Muscle of leg (tissue), 16 donors: ENCODE measurements around the gene HES4. TPM values are rescaled to one million over a fixed set of nuclear protein-coding genes. Genes with fewer than 3 reads are reported as not detected.
A peak's percentile ranks its signal among the peaks of the same experiment; 100 is the strongest.

Experiments used
- DNase-seq: peaks from one replicate; pipeline ENCODE4 v3.0.0; 2013
- H3K27ac ChIP-seq: one replicate; pipeline ENCODE4 v1.5.1; 2013; ENCODE audit warnings: mild to moderate bottlenecking, low read length, control low read depth
- H3K27me3 ChIP-seq: one replicate; pipeline ENCODE4 v1.6.1; 2013; ENCODE audit warnings: low read length; ENCODE audit not compliant: control insufficient read depth, insufficient read depth
- H3K36me3 ChIP-seq: one replicate; pipeline ENCODE4 v1.6.1; 2013; ENCODE audit warnings: low read length; ENCODE audit not compliant: control insufficient read depth, insufficient read depth
- H3K4me1 ChIP-seq: one replicate; pipeline ENCODE4 v1.6.1; 2013; ENCODE audit warnings: low read length; ENCODE audit not compliant: control insufficient read depth, insufficient read depth
- H3K4me3 ChIP-seq: one replicate; pipeline ENCODE4 v1.5.1; 2013; ENCODE audit warnings: low read length, control low read depth
- H3K9me3 ChIP-seq: replicated peaks from 2 replicates; pipeline ENCODE4 v1.6.1; 2013; ENCODE audit warnings: low read depth, low read length; ENCODE audit not compliant: control insufficient read depth
- WGBS: methylation state at CpG from one replicate; pipeline ENCODE4 v1.1.5; 2013; ENCODE audit warnings: missing lambda C conversion rate; ENCODE audit not compliant: insufficient coverage; 5-methylcytosine and 5-hydroxymethylcytosine counted together
- long read RNA-seq, 11 donors: transcript quantifications; one replicate each; lab custom pipeline, GENCODE V29; 2026
- polyA plus RNA-seq, 8 donors: library from polyadenylated mRNA; unstranded; fragments of 120-200 nt; gene quantifications; one replicate each; pipeline versions ENCODE4 v1.2.1 to v1.2.3, GENCODE V29; 2013; ENCODE audit warnings: inconsistent platforms in 1 of 8, low replicate concordance in 1 of 8; ENCODE audit not compliant: insufficient read length in 8 of 8, insufficient read depth in 1 of 8
- total RNA-seq: library from RNA; stranded (reverse); fragments of 120-200 nt; gene quantifications from one replicate; pipeline ENCODE4 v1.2.4, GENCODE V29; 2013

The HES4 gene
- total RNA-seq: 39.4 TPM
- polyA plus RNA-seq: 10 to 100 TPM; 14.4 to 31.3 (median 19.4) TPM
- long read RNA-seq, donor 1, transcript HES4-203 (2 exons, 1,038 nt): major isoform, 7 of 16 reads
- long read RNA-seq, donor 1, partial matches to known transcripts: 0 of 16 reads
- long read RNA-seq, donor 1, other reads (novel, unspliced or antisense): 0 of 16 reads
- long read RNA-seq, donor 2, partial matches to known transcripts: 0 of 1 reads
- long read RNA-seq, donor 2, other reads (novel, unspliced or antisense): 0 of 1 reads
- long read RNA-seq, donor 3, transcript HES4-202 (3 exons, 1,040 nt): minor isoform, 7 of 30 reads
- long read RNA-seq, donor 3, transcript HES4-201 (4 exons, 899 nt): major isoform, 11 of 30 reads
- long read RNA-seq, donor 3, transcript HES4-203 (2 exons, 1,038 nt): minor isoform, 10 of 30 reads
- long read RNA-seq, donor 3, partial matches to known transcripts: 0 of 30 reads
- long read RNA-seq, donor 3, other reads (novel, unspliced or antisense): 0 of 30 reads
- long read RNA-seq, donor 4, transcript HES4-201 (4 exons, 899 nt): major isoform, 11 of 25 reads
- long read RNA-seq, donor 4, transcript HES4-203 (2 exons, 1,038 nt): minor isoform, 9 of 25 reads
- long read RNA-seq, donor 4, partial matches to known transcripts: 0 of 25 reads
- long read RNA-seq, donor 4, other reads (novel, unspliced or antisense): 0 of 25 reads
- long read RNA-seq, donor 5, transcript HES4-202 (3 exons, 1,040 nt): minor isoform, 14 of 62 reads
- long read RNA-seq, donor 5, transcript HES4-201 (4 exons, 899 nt): major isoform, 27 of 62 reads
- long read RNA-seq, donor 5, transcript HES4-203 (2 exons, 1,038 nt): minor isoform, 20 of 62 reads
- long read RNA-seq, donor 5, partial matches to known transcripts: 0 of 62 reads
- long read RNA-seq, donor 5, other reads (novel, unspliced or antisense): 0 of 62 reads
- long read RNA-seq, donor 6, transcript HES4-203 (2 exons, 1,038 nt): major isoform, 22 of 41 reads
- long read RNA-seq, donor 6, transcript HES4-202 (3 exons, 1,040 nt): minor isoform, 6 of 41 reads
- long read RNA-seq, donor 6, transcript HES4-201 (4 exons, 899 nt): minor isoform, 9 of 41 reads
- long read RNA-seq, donor 6, partial matches to known transcripts: 0 of 41 reads
- long read RNA-seq, donor 6, other reads (novel, unspliced or antisense): 0 of 41 reads
- long read RNA-seq, donor 7, transcript HES4-201 (4 exons, 899 nt): minor isoform, 7 of 28 reads
- long read RNA-seq, donor 7, transcript HES4-202 (3 exons, 1,040 nt): major isoform, 11 of 28 reads
- long read RNA-seq, donor 7, transcript HES4-203 (2 exons, 1,038 nt): minor isoform, 8 of 28 reads
- long read RNA-seq, donor 7, partial matches to known transcripts: 0 of 28 reads
- long read RNA-seq, donor 7, other reads (novel, unspliced or antisense): 0 of 28 reads
- long read RNA-seq, donor 8, transcript HES4-203 (2 exons, 1,038 nt): minor isoform, 5 of 13 reads
- long read RNA-seq, donor 8, transcript HES4-202 (3 exons, 1,040 nt): major isoform, 6 of 13 reads
- long read RNA-seq, donor 8, partial matches to known transcripts: 0 of 13 reads
- long read RNA-seq, donor 8, other reads (novel, unspliced or antisense): 0 of 13 reads
- long read RNA-seq, donor 9, transcript HES4-201 (4 exons, 899 nt): major isoform, 5 of 12 reads
- long read RNA-seq, donor 9, partial matches to known transcripts: 0 of 12 reads
- long read RNA-seq, donor 9, other reads (novel, unspliced or antisense): 0 of 12 reads
- long read RNA-seq, donor 10, transcript HES4-204 (3 exons, 667 nt): minor isoform, 8 of 53 reads
- long read RNA-seq, donor 10, transcript HES4-203 (2 exons, 1,038 nt): major isoform, 21 of 53 reads
- long read RNA-seq, donor 10, transcript HES4-201 (4 exons, 899 nt): minor isoform, 14 of 53 reads
- long read RNA-seq, donor 10, transcript HES4-202 (3 exons, 1,040 nt): minor isoform, 10 of 53 reads
- long read RNA-seq, donor 10, partial matches to known transcripts: 0 of 53 reads
- long read RNA-seq, donor 10, other reads (novel, unspliced or antisense): 0 of 53 reads
- long read RNA-seq, donor 11, transcript HES4-202 (3 exons, 1,040 nt): minor isoform, 5 of 34 reads
- long read RNA-seq, donor 11, transcript HES4-203 (2 exons, 1,038 nt): major isoform, 12 of 34 reads
- long read RNA-seq, donor 11, transcript HES4-204 (3 exons, 667 nt): minor isoform, 6 of 34 reads
- long read RNA-seq, donor 11, transcript HES4-201 (4 exons, 899 nt): minor isoform, 11 of 34 reads
- long read RNA-seq, donor 11, partial matches to known transcripts: 0 of 34 reads
- long read RNA-seq, donor 11, other reads (novel, unspliced or antisense): 0 of 34 reads

- DNase-seq: peak; percentile 97
- H3K4me3 ChIP-seq: peak within 1 kb of the TSS; percentile 91
- H3K9me3 ChIP-seq: no peaks in the 10 kb centered on the region
- H3K27ac ChIP-seq: peak within 1 kb of the TSS; percentile 99
- H3K4me1 ChIP-seq: peaks cover 52% of the 10 kb centered on the region
- under 1% methylated on average over 94 of the region's 95 CpGs for WGBS
- H3K27me3 ChIP-seq: peaks cover 39% of the 10 kb centered on the region
- H3K36me3 ChIP-seq: peaks cover 7% of the 10 kb centered on the region
These were observed at the start of gene HES4 for GRCh38 chr1:999725-1000356. Gene HES4 (minus strand): TSS chr1:1000097. CDS start chr1:999973, 124 bp downstream.

DNA sequence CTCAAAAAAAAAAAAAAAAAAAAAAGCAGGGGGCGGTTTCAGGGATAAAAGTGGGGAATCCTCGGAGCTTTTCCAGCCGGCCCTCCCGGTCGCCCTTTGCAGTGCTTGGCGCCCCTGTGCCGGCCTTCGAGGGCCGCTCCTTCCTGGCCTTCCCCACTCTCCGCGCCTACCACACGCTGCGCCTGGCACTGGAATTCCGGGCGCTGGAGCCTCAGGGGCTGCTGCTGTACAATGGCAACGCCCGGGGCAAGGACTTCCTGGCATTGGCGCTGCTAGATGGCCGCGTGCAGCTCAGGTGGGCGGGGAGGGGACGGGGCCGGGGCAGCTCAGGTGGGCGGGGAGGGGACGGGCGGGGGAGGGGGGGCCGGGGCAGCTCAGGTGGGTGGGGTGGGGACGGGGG, 48.9 kb upstream of the HES4 start:
- 91% methylated on average over 11 of the region's 28 CpGs for WGBS
- H3K9me3 ChIP-seq: no peaks in the 10 kb centered on the region
- H3K27me3 ChIP-seq: no peaks in the 10 kb centered on the region
- no peak overlapping the region for H3K4me3 ChIP-seq
- no peaks in the 10 kb centered on the region for H3K4me1 ChIP-seq
- peaks cover 57% of the 10 kb centered on the region for H3K36me3 ChIP-seq
- no peak overlapping the region for H3K27ac ChIP-seq
- no peak for DNase-seq

- peaks cover 62% of the 10 kb centered on the region for H3K36me3 ChIP-seq
- no peak for DNase-seq
- no peak overlapping the region for H3K27ac ChIP-seq
- WGBS: 90% methylated on average over 20 of the region's 25 CpGs
- H3K4me1 ChIP-seq: no peaks in the 10 kb centered on the region
- no peaks in the 10 kb centered on the region for H3K27me3 ChIP-seq
- H3K9me3 ChIP-seq: no peaks in the 10 kb centered on the region
- H3K4me3 ChIP-seq: no peak overlapping the region
These were observed 48.1 kb upstream of the HES4 start for GRCh38 chr1:1047963-1048362.

DNA sequence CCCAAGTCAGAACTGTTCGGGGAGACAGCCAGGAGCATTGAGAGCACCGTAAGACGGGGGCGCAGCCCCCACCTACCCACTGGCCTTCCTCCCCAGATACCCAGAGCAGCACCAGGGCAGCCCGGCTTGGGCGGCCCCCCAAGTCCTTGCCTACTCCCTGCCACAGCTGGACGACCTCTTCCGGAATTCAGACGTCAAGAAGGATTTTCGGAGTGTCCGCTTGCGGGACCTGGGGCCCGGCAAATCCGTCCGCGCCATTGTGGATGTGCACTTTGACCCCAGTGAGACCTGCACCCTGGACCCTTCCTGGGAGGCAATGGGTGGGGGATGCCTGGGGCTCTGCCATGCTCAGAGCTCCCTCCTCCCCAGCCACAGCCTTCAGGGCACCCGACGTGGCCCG, 47.5 kb upstream of the HES4 start:
- no peak for DNase-seq
- Histone ChIP-seq H3K9me3 (no peaks in the 10 kb centered on the region), H3K4me1 (no peaks in the 10 kb centered on the region), H3K27ac (no peak overlapping the region), H3K36me3 (peaks cover 66% of the 10 kb centered on the region), H3K4me3 (no peak overlapping the region), H3K27me3 (no peaks in the 10 kb centered on the region)
- 92% methylated on average over 8 of the region's 19 CpGs for WGBS

- Histone ChIP-seq H3K27ac (no peak overlapping the region), H3K27me3 (no peaks in the 10 kb centered on the region), H3K36me3 (peaks cover 60% of the 10 kb centered on the region), H3K4me1 (no peaks in the 10 kb centered on the region), H3K9me3 (no peaks in the 10 kb centered on the region), H3K4me3 (no peak overlapping the region)
- 94% methylated on average over 26 of the region's 26 CpGs for WGBS
- no peak for DNase-seq
These were observed 46.9 kb upstream of the HES4 start for GRCh38 chr1:1046767-1047166.

- H3K27ac ChIP-seq: no peak overlapping the region
- WGBS: 92% methylated on average over 17 of the region's 20 CpGs
- no peaks in the 10 kb centered on the region for H3K4me1 ChIP-seq
- H3K36me3 ChIP-seq: peaks cover 55% of the 10 kb centered on the region
- no peak overlapping the region for H3K4me3 ChIP-seq
- H3K9me3 ChIP-seq: no peaks in the 10 kb centered on the region
- H3K27me3 ChIP-seq: no peaks in the 10 kb centered on the region
- DNase-seq: no peak
These were observed 46.3 kb upstream of the HES4 start for GRCh38 chr1:1046243-1046642.

DNA sequence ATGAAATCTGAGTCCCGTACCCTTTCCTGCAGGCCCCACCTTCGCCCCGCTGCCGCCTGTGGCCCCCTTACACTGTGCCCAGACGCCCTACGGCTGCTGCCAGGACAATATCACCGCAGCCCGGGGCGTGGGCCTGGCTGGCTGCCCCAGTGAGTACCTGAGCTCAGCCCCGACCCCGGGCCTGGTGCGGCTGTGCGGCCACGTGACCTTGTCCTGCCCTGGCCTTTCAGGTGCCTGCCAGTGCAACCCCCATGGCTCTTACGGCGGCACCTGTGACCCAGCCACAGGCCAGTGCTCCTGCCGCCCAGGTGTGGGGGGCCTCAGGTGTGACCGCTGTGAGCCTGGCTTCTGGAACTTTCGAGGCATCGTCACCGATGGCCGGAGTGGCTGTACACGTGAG, 45.2 kb upstream of the HES4 start:
- Histone ChIP-seq H3K4me3 (no peak overlapping the region), H3K36me3 (peaks cover 54% of the 10 kb centered on the region), H3K9me3 (no peaks in the 10 kb centered on the region), H3K4me1 (peaks cover 5% of the 10 kb centered on the region), H3K27ac (no peak overlapping the region), H3K27me3 (peaks cover 5% of the 10 kb centered on the region)
- WGBS: 92% methylated on average over 23 of the region's 23 CpGs
- DNase-seq: no peak

DNA sequence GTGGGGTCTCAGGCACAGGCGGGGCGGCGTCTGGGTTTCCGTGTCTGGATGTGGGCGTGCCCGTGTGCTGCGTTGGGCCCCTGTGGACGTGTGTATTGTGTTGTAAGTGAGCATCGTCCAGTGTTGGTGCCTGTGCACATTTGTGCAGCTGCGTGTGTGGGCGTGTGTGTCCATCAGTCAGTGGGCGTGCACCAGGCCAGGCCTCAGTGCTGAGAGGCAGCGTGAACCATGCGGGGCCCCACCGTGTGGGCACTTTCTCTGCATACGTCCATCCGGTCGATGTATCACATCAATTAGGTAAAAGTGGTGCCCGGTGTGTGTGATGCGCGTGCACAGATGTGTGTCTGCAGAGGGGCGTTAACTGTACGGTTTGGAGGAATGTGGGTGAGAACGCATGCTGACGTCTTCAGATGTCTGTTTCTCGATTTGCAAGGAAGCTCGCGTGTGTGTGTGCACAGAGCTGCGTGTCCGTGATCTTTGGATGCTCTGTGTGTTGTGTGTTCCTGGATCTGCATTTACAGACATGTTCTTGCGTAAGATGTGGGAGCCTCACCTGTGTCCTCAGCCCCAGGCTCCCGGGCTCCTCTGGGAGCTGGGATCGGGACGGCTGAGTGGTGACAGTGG, 44.7 kb upstream of the HES4 start:
- Histone ChIP-seq H3K27ac (no peak overlapping the region), H3K27me3 (peaks cover 11% of the 10 kb centered on the region), H3K9me3 (no peaks in the 10 kb centered on the region), H3K4me3 (no peak overlapping the region), H3K36me3 (peaks cover 50% of the 10 kb centered on the region), H3K4me1 (peaks cover 10% of the 10 kb centered on the region)
- DNase-seq: no peak
- WGBS: 79% methylated on average over 32 of the region's 34 CpGs
